Astrocyte of the spinal cord (primary cell): ENCODE results near the gene PCCB.

Source experiments
- DNase-seq: peaks from one replicate; pipeline ENCODE4 v3.0.0; 2011; ENCODE audit warnings: low read depth, low spot score
- H3K4me3 ChIP-seq: 2 replicates; pipeline ENCODE4 v1.5.1; 2011; ENCODE audit warnings: low read depth, mild to moderate bottlenecking, low read length, moderate library complexity
- CTCF ChIP-seq: IDR thresholded peaks from 2 replicates; pipeline ENCODE4 v1.5.1; 2012; ENCODE audit warnings: low read depth, mild to moderate bottlenecking, low read length, inconsistent platforms
- in situ Hi-C: cut with HindIII; loops from 2 replicates; pipeline ENCODE4 v1.10.0; 2017; ENCODE audit warnings: low sequenced_read_pairs

PCCB gene

GRCh38 chr3:136276049-136276755 lies 26.1 kb downstream of the PCCB start:
- no peak for DNase-seq
- peak; percentile 8 for TF ChIP-seq CTCF
- in situ Hi-C loops = no loop called here
- no peak overlapping the region for H3K4me3 ChIP-seq

- in situ Hi-C loops = no loop called here
- no peak for DNase-seq
- TF ChIP-seq CTCF = no peak
- H3K4me3 ChIP-seq = no peak overlapping the region
Observed at GRCh38 chr3:136277115-136277514, 27.0 kb downstream of the PCCB start.

GRCh38 chr3:136277634-136278033 lies 27.5 kb downstream of the PCCB start:
- H3K4me3 ChIP-seq = no peak overlapping the region
- no peak for DNase-seq
- no peak for TF ChIP-seq CTCF
- in situ Hi-C loops = no loop called here

- no peak for DNase-seq
- no peak for TF ChIP-seq CTCF
- in situ Hi-C loops = no loop called here
- no peak overlapping the region for H3K4me3 ChIP-seq
Observed at GRCh38 chr3:136279092-136279491, 29.0 kb downstream of the PCCB start.

- no peak for TF ChIP-seq CTCF
- DNase-seq = no peak
- in situ Hi-C loops = no loop called here
- H3K4me3 ChIP-seq = no peak overlapping the region
Observed at GRCh38 chr3:136280961-136281360, 30.8 kb downstream of the PCCB start.

- H3K4me3 ChIP-seq = no peak overlapping the region
- in situ Hi-C loops = no loop called here
- TF ChIP-seq CTCF = no peak
- DNase-seq = no peak
Observed at GRCh38 chr3:136281966-136282520, 31.9 kb downstream of the PCCB start.

GRCh38 chr3:136283627-136284026 lies 33.5 kb downstream of the PCCB start:
- in situ Hi-C loops = no loop called here
- no peak overlapping the region for H3K4me3 ChIP-seq
- no peak for DNase-seq
- no peak for TF ChIP-seq CTCF
